Ascending aorta (tissue), 2 donors: ENCODE measurements around the gene LRRC37A. TPM values are rescaled to one million over a fixed set of nuclear protein-coding genes. Genes with fewer than 3 reads are reported as not detected.
"Not testable (repeated sequence)": the region's sequence is repeated elsewhere in the genome, so short reads cannot be mapped to it uniquely, and the experiment has no call there.

Source experiments
- DNase-seq, 2 donors: peaks; one replicate each; pipeline ENCODE4 v3.0.0-alpha.2; 2019; ENCODE audit warnings: low spot score in 2 of 2
- H3K27ac ChIP-seq, 2 donors: fragments of 200-600 bp; sonication (generic); one replicate each; pipeline ENCODE4 v1.5.1; 2016 to 2017; ENCODE audit warnings: mild to moderate bottlenecking in 1 of 2
- H3K27me3 ChIP-seq: fragments of 200-600 bp; sonication (generic); one replicate; pipeline ENCODE4 v1.5.1; 2017
- H3K36me3 ChIP-seq, 2 donors: fragments of 200-600 bp; sonication (generic); one replicate each; pipeline ENCODE4 v1.5.1; 2016
- H3K4me1 ChIP-seq, 2 donors: fragments of 200-600 bp; sonication (generic); one replicate each; pipeline ENCODE4 v1.5.1; 2016 to 2017; ENCODE audit warnings: mild to moderate bottlenecking in 1 of 2
- H3K4me3 ChIP-seq, 2 donors: fragments of 200-600 bp; sonication (generic); one replicate each; pipeline ENCODE4 v1.5.1; 2016 to 2017; ENCODE audit warnings: mild to moderate bottlenecking in 1 of 2
- H3K9me3 ChIP-seq, 2 donors: fragments of 200-600 bp; sonication (generic); one replicate each; pipeline ENCODE4 v1.5.1; 2016
- CTCF ChIP-seq, 3 experiments: fragments of 200-600 bp in 2 of 3; fragments of 450-650 bp in 1 of 3; sonication (generic) in 2 of 3; IDR thresholded peaks; one replicate each; pipeline ENCODE4 v1.5.1; 2016 to 2019; ENCODE audit warnings: antibody characterized with exemption in 3 of 3, mild to moderate bottlenecking in 1 of 3, moderate library complexity in 1 of 3
- intact Hi-C: fragments of 100-400 bp; cut with DNase I; formaldehyde crosslinking; loops from one replicate; pipeline ENCODE4 v1.15.1; 2023
- total RNA-seq: library from RNA; depleted of rRNA; stranded (reverse); fragments of >200 nt; gene quantifications from one replicate; pipeline ENCODE4 v1.1.0, GENCODE V29; 2016

LRRC37A gene
- total RNA-seq, 1 donor from 2014 or later: not detected

GRCh38 chr17:46264456-46265198, 30.3 kb upstream of the LRRC37A start:
- H3K36me3 ChIP-seq: no peaks in the 10 kb centered on the region
- no peak overlapping the region for H3K27ac ChIP-seq
- no peak for DNase-seq
- H3K4me1 ChIP-seq: no peaks in the 10 kb centered on the region
- no peaks in the 10 kb centered on the region for H3K9me3 ChIP-seq
- intact Hi-C loops: loop anchor here (5.0 kb wide), 1 partner anchor 227 kb away; no protein-coding TSS in a partner anchor
- no peak overlapping the region for H3K4me3 ChIP-seq
- no peak for TF ChIP-seq CTCF (IDR thresholded peaks at IDR 0.05)
- H3K27me3 ChIP-seq: no peaks in the 10 kb centered on the region

- not testable (repeated sequence) for H3K36me3 ChIP-seq, H3K4me1 ChIP-seq, H3K27me3 ChIP-seq, DNase-seq, H3K9me3 ChIP-seq
- intact Hi-C loops: loop anchor here (1.0 to 5.0 kb wide), 3 partner anchors 72 to 372 kb away; partner anchors contain the start of gene MAPT
- H3K4me3 ChIP-seq: peak overlapping the region; percentile 56 to 74
- peak overlapping the region; percentile 77 to 87 for H3K27ac ChIP-seq
Measured at GRCh38 chr17:46266063-46266655, 28.8 kb upstream of the LRRC37A start.

- Histone ChIP-seq H3K27me3 (no peaks in the 10 kb centered on the region), H3K27ac (peak overlapping the region; percentile 81 to 87), H3K4me3 (peak overlapping the region; percentile 74 to 89), H3K36me3 (no peaks in the 10 kb centered on the region), H3K9me3 (no peaks in the 10 kb centered on the region), H3K4me1 (no peaks in the 10 kb centered on the region)
- TF ChIP-seq CTCF (IDR thresholded peaks at IDR 0.05): no peak
- intact Hi-C loops: loop anchor here (1.0 to 5.0 kb wide), 3 partner anchors 73 to 373 kb away; partner anchors contain the start of gene MAPT
- peak; percentile 29 to 91 for DNase-seq
Measured at GRCh38 chr17:46266656-46267544, 28.0 kb upstream of the LRRC37A start.

- no peaks in the 10 kb centered on the region for H3K36me3 ChIP-seq
- H3K27ac ChIP-seq: no peak overlapping the region
- DNase-seq: no peak
- H3K4me3 ChIP-seq: no peak overlapping the region
- no peaks in the 10 kb centered on the region for H3K9me3 ChIP-seq
- H3K27me3 ChIP-seq: no peaks in the 10 kb centered on the region
- no peak for TF ChIP-seq CTCF (IDR thresholded peaks at IDR 0.05)
- intact Hi-C loops: no loop called here
- H3K4me1 ChIP-seq: no peaks in the 10 kb centered on the region
Measured at GRCh38 chr17:46270032-46270431, 24.9 kb upstream of the LRRC37A start.

- Histone ChIP-seq H3K27ac (no peak overlapping the region), H3K4me3 (no peak overlapping the region), H3K4me1 (no peaks in the 10 kb centered on the region), H3K36me3 (no peaks in the 10 kb centered on the region), H3K27me3 (no peaks in the 10 kb centered on the region), H3K9me3 (no peaks in the 10 kb centered on the region)
- TF ChIP-seq CTCF (IDR thresholded peaks at IDR 0.05): no peak
- intact Hi-C loops: no loop called here
- no peak for DNase-seq
Measured at GRCh38 chr17:46273541-46274236, 21.2 kb upstream of the LRRC37A start.
